B cell (primary cell): ENCODE results near the gene CCDC78. TPM values are rescaled to one million over a fixed set of nuclear protein-coding genes. Genes with fewer than 3 reads are reported as not detected.

ENCODE experiments used
- ATAC-seq: fragments of 200-7000 bp; cut with Tn5 transposase; one replicate; pipeline ENCODE4 v1.10.0; 2021; ENCODE audit warnings: low read depth, mild to moderate bottlenecking, moderate number of reproducible peaks, moderate library complexity
- CTCF ChIA-PET: fragments of 350-600 bp; sonication (Branson Sonifier 250); formaldehyde crosslinking; loops from one replicate; lab custom pipeline; 2021; ENCODE audit warnings: antibody characterized with exemption, inconsistent platforms; lab: Charles Lee
- POLR2A ChIA-PET: fragments of 350-600 bp; sonication (Branson Sonifier 250); formaldehyde crosslinking; loops from one replicate; lab custom pipeline; 2021; ENCODE audit warnings: antibody characterized with exemption; lab: Charles Lee
- DNase-seq: peaks from one replicate; pipeline ENCODE4 v3.0.0; 2013
- H2AFZ ChIP-seq: 2 replicates; pipeline ENCODE4 v1.6.1; 2012; ENCODE audit warnings: mild to moderate bottlenecking, low read depth, low read length; ENCODE audit not compliant: insufficient read depth, poor library complexity, severe bottlenecking
- H3K27ac ChIP-seq, 2 donors: 1 replicate in 1 of 2; 2 replicates in 1 of 2; pipeline ENCODE4 v1.5.1; 2012 to 2013; ENCODE audit warnings: low read length in 2 of 2, mild to moderate bottlenecking in 2 of 2, moderate library complexity in 1 of 2
- H3K27me3 ChIP-seq, 4 experiments: fragments of 200-600 bp in 1 of 4; sonication (generic) in 1 of 4; replicated peaks in 1 of 4; 1 replicate in 2 of 4; 2 replicates in 2 of 4; pipeline versions ENCODE4 v1.6.1 to v1.7.0; 2013 to 2016; ENCODE audit warnings: low read length in 3 of 4, mild to moderate bottlenecking in 2 of 4, mixed read lengths in 1 of 4, moderate library complexity in 1 of 4; ENCODE audit not compliant: insufficient read depth in 4 of 4, control insufficient read depth in 3 of 4; ENCODE audit errors: control extremely low read depth in 1 of 4
- H3K36me3 ChIP-seq, 2 experiments: replicated peaks in 1 of 2; 1 replicate in 1 of 2; 2 replicates in 1 of 2; pipeline versions ENCODE4 v1.6.1 to v1.7.1; 2013; ENCODE audit warnings: low read length in 1 of 2; ENCODE audit not compliant: insufficient read depth in 2 of 2, control insufficient read depth in 1 of 2; ENCODE audit errors: control extremely low read depth in 1 of 2, extremely low read depth in 1 of 2
- H3K4me1 ChIP-seq, 2 donors: fragments of 200-600 bp in 1 of 2; sonication (generic) in 1 of 2; 1 replicate in 1 of 2; 2 replicates in 1 of 2; pipeline versions ENCODE4 v1.5.1 to v1.6.1; 2013 to 2017; ENCODE audit warnings: low read length in 2 of 2; ENCODE audit not compliant: control insufficient read depth in 2 of 2, insufficient read depth in 2 of 2
- H3K4me2 ChIP-seq: replicated peaks from 2 replicates; pipeline ENCODE3; 2012; ENCODE audit warnings: mild to moderate bottlenecking, low read depth, low read length; ENCODE audit not compliant: poor library complexity, severe bottlenecking
- H3K4me3 ChIP-seq, 5 experiments: fragments of 200-600 bp in 1 of 5; sonication (generic) in 1 of 5; 1 replicate in 3 of 5; 2 replicates in 2 of 5; pipeline versions ENCODE4 v1.5.1 to v1.7.0; 2011 to 2016; ENCODE audit warnings: low read length in 4 of 5, mild to moderate bottlenecking in 4 of 5, low read depth in 2 of 5, control low read depth in 1 of 5, moderate library complexity in 1 of 5; ENCODE audit not compliant: insufficient read depth in 1 of 5; ENCODE audit errors: control extremely low read depth in 1 of 5, extremely low read depth in 1 of 5
- H3K79me2 ChIP-seq: fragments of 200-600 bp; sonication (generic); one replicate; pipeline ENCODE4 v1.6.0; 2016; ENCODE audit warnings: low read length; ENCODE audit not compliant: control insufficient read depth, insufficient read depth
- H3K9ac ChIP-seq: fragments of 200-600 bp; sonication (generic); 2 replicates; pipeline ENCODE4 v1.6.1; 2017; ENCODE audit warnings: mild to moderate bottlenecking, low read length, moderate library complexity
- H3K9me3 ChIP-seq, 3 donors: one replicate each; pipeline versions ENCODE4 v1.6.1 to v1.7.1; 2013; ENCODE audit warnings: low read length in 2 of 3; ENCODE audit not compliant: control insufficient read depth in 2 of 3, insufficient read depth in 1 of 3; ENCODE audit errors: control extremely low read depth in 1 of 3
- H4K20me1 ChIP-seq: 2 replicates; pipeline ENCODE4 v1.6.0; 2012; ENCODE audit warnings: mild to moderate bottlenecking, low read length; ENCODE audit not compliant: insufficient read depth, control insufficient read depth, poor library complexity, severe bottlenecking
- H3K27ac Mint-ChIP-seq: one replicate; pipeline ENCODE4 v1.8.0; 2021; ENCODE audit warnings: mixed read lengths
- H3K27me3 Mint-ChIP-seq: one replicate; pipeline ENCODE4 v1.8.0; 2021; ENCODE audit warnings: mixed read lengths
- H3K4me1 Mint-ChIP-seq: one replicate; pipeline ENCODE4 v1.8.0; 2021; ENCODE audit warnings: mixed read lengths
- H3K4me3 Mint-ChIP-seq: one replicate; pipeline ENCODE4 v1.8.0; 2021; ENCODE audit warnings: mixed read lengths
- H3K9me3 Mint-ChIP-seq: one replicate; pipeline ENCODE4 v1.8.0; 2022; ENCODE audit warnings: mixed read lengths; ENCODE audit not compliant: insufficient read depth
- EZH2 ChIP-seq: IDR thresholded peaks from 2 replicates; pipeline ENCODE4 v1.6.1; 2012; ENCODE audit warnings: borderline replicate concordance, low read depth, mild to moderate bottlenecking, moderate library complexity, low read length; ENCODE audit not compliant: insufficient read depth, poor library complexity, severe bottlenecking
- WGBS: methylation state at CpG from one replicate; pipeline ENCODE4 v1.1.5; 2013; ENCODE audit warnings: missing lambda C conversion rate; ENCODE audit not compliant: insufficient coverage; 5-methylcytosine and 5-hydroxymethylcytosine counted together
- intact Hi-C: fragments of 100-400 bp; cut with micrococcal nuclease; formaldehyde crosslinking; loops from one replicate; pipeline ENCODE4 v1.10.0; 2022
- polyA plus RNA-seq: library from polyadenylated mRNA; depleted of rRNA; stranded (reverse); fragments of >200 nt; gene quantifications from 2 replicates; pipeline ENCODE4 v1.2.3, GENCODE V29; 2012
- total RNA-seq, 2 donors: library from RNA; stranded (reverse); fragments of 120-200 nt in 1 of 2; gene quantifications; 1 replicate in 1 of 2; 2 replicates in 1 of 2; pipeline versions ENCODE4 v1.2.3 to v1.2.4, GENCODE V29; 2013 to 2022
- TF ChIP-seq, protein P1 (sequence below): fragments of 200-600 bp; IDR thresholded peaks from one replicate; pipeline ENCODE4 v1.8.0; 2022; ENCODE audit warnings: antibody characterized with exemption, mild to moderate bottlenecking

Gene CCDC78
- total and polyA plus RNA-seq, 2 donors (not counting 1 experiment from before 2014, with no cell fraction given) = 11.8 to 34.2 TPM

DNA sequence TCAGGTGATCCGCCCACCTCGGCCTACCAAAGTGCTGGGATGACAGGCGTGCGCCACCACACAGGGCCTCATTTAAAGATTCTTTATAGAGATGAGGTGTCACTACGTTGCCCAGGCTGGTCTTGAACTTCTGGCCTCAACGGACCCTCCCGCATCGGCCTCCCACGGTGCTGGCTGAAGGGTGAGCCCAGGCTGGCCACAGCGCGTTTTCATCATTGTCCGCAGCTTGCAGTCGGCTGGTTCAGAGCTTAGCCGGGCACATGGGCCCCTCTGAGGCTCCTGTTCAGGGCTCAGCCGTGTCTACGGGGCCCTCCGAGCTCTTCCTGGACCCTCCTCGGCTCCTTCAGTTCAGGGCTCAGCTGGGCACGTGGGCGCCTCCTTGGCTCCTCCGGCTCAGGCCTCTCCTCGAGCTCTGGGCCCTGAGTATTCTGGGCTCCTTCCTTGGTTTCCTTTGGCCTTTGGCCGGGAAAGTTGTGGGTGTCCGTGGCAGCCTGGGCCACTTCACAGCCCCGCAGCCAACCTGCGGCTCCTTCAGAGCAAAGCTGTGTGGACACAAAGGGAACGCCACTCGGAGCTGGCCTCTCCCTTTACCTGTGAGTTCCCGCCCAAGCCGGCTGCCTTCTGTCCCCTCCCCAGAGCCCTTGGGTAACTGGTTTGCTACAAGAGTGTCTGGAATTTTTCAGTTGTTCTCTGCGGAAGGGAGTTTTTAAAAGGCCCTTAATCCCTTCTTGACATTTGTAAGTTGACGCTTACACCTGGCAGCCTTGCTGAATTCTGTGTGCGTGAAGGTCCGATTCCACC, 33.1 kb upstream of the CCDC78 start:
- Histone ChIP-seq H3K79me2 (no peaks in the 10 kb centered on the region), H3K27me3 (peaks cover 0 to 2% (median 0%) of the 10 kb centered on the region in 4 experiments), H4K20me1 (no peaks in the 10 kb centered on the region), H3K36me3 (no peaks in the 10 kb centered on the region), H3K4me1 (peaks cover 4 to 6% of the 10 kb centered on the region in 2 donors), H3K9ac (no peak overlapping the region), H3K4me3 (no peak overlapping the region), H2AFZ (no peak overlapping the region), H3K9me3 (peaks cover 0 to 4% (median 0%) of the 10 kb centered on the region in 3 donors), H3K4me2 (no peak overlapping the region), H3K27ac (no peak overlapping the region)
- WGBS = 99% methylated on average over 31 of the region's 34 CpGs
- no peak for ATAC-seq
- Mint-ChIP-seq H3K9me3 (peaks cover 3% of the 10 kb centered on the region), H3K4me1 (peaks cover 1% of the 10 kb centered on the region), H3K4me3 (no peak overlapping the region), H3K27me3 (peaks cover 14% of the 10 kb centered on the region), H3K27ac (no peak overlapping the region)
- ChIA-PET CTCF (no interaction called here), POLR2A (no interaction called here)
- intact Hi-C loops = no loop called here
- DNase-seq = no peak
- TF ChIP-seq EZH2 = no peak

DNA sequence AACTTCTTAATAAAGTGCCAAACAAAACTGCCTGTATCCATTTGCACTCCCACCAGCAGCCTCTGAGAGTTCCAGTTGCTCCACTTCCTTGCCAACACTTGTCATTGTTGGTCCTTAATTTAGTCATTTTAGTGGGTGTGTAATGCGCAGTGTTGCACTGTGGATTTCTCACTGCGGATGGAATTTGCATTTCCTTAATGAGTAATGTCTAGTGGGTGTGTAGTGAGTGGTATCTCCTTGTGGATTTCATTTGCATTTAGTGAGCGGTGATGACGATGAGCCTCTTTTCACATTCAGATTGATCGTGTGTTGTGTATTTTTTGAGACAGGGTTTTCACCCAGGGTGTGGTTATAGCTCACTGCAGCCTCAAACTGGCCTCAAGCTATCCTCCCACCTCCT, 30.2 kb upstream of the CCDC78 start:
- no peak overlapping the region for H3K4me3 Mint-ChIP-seq
- ATAC-seq (no peak), DNase-seq (no peak)
- TF ChIP-seq, protein P1, sequence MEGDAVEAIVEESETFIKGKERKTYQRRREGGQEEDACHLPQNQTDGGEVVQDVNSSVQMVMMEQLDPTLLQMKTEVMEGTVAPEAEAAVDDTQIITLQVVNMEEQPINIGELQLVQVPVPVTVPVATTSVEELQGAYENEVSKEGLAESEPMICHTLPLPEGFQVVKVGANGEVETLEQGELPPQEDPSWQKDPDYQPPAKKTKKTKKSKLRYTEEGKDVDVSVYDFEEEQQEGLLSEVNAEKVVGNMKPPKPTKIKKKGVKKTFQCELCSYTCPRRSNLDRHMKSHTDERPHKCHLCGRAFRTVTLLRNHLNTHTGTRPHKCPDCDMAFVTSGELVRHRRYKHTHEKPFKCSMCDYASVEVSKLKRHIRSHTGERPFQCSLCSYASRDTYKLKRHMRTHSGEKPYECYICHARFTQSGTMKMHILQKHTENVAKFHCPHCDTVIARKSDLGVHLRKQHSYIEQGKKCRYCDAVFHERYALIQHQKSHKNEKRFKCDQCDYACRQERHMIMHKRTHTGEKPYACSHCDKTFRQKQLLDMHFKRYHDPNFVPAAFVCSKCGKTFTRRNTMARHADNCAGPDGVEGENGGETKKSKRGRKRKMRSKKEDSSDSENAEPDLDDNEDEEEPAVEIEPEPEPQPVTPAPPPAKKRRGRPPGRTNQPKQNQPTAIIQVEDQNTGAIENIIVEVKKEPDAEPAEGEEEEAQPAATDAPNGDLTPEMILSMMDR = no peak
- TF ChIP-seq EZH2 = no peak
- peaks cover 3% of the 10 kb centered on the region for H3K9me3 Mint-ChIP-seq
- intact Hi-C loops = no loop called here
- peaks cover 0 to 2% (median 0%) of the 10 kb centered on the region in 4 experiments for H3K27me3 ChIP-seq
- H3K4me2 ChIP-seq = no peak overlapping the region
- H3K27me3 Mint-ChIP-seq = peaks cover 14% of the 10 kb centered on the region
- no peaks in the 10 kb centered on the region for H4K20me1 ChIP-seq
- peaks cover 0 to 4% (median 0%) of the 10 kb centered on the region in 3 donors for H3K9me3 ChIP-seq
- peaks cover 4 to 6% of the 10 kb centered on the region in 2 donors for H3K4me1 ChIP-seq
- no peak overlapping the region for H3K9ac ChIP-seq
- CTCF ChIA-PET = no interaction called here
- no peak overlapping the region for H3K27ac ChIP-seq
- 76% methylated on average over 2 of the region's 5 CpGs for WGBS
- H3K79me2 ChIP-seq = no peaks in the 10 kb centered on the region
- no peak overlapping the region for H3K27ac Mint-ChIP-seq
- no peaks in the 10 kb centered on the region for H3K36me3 ChIP-seq
- H3K4me3 ChIP-seq = no peak overlapping the region
- peaks cover 1% of the 10 kb centered on the region for H3K4me1 Mint-ChIP-seq
- no peak overlapping the region for H2AFZ ChIP-seq
- POLR2A ChIA-PET = no interaction called here
